ENCODE data around the gene NAV2. TPM values are rescaled to one million over a fixed set of nuclear protein-coding genes. Genes with fewer than 3 reads are reported as not detected.

NAV2 gene
- total RNA-seq, 1 donor from 2014 or later: 50.8 TPM

DNA sequence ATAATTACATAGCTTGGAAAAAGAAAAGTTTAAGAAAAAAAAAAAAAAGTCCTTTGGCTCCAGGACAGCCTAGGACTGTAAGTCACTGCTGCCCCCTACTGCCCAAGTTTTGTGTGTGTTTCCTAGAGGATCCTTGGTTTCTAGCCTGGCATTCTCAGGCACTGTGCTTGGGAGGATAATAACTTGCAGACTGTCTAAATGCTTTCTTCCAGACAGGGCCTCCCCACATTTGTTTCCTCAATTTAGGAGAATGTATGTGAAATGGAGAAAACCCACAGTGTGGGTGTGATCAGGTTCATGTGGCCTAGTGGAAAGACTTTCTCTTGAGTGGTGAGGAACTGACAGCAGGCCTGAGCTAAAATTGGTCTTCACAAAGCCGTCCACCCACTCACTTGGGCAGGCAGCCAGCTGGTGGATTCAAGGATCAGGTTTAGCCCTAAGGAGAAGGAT is 191.0 kb downstream of the NAV2 start:
- no peak for DNase-seq (ENCODE audit: low spot score)
- intact Hi-C loops (cut with DNase I): loop anchor here (1.0 to 5.0 kb wide), 3 partner anchors 101 to 339 kb away; no protein-coding TSS in a partner anchor

DNA sequence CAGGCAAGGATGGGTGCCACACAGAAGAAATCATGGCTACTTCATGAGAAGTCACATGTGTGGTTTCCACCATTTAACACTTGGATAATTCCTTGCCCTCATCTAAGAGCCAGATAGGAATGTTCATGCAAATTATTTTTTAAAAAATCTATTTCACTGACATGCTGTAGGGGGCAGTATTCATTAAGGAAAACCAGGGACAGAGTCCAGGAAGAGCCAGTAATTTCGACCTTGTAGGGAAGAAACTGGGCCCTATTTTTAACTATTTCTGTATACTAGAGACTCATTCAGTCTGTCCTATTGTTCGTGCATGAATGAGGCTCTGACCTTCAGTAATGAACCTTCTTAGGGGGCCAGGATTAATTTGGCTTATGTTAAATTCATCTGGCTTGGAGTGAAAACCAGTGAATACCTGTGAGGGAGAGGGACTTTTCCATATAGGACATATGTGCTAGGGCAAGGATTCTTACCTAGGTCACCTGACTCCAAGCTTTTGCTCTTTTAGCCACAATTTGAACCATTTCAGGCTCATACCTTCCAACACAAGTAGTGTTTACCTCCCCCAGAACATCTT is 192.7 kb downstream of the NAV2 start:
- intact Hi-C loops (cut with DNase I): no loop called here
- no peak for DNase-seq (ENCODE audit: low spot score)

DNA sequence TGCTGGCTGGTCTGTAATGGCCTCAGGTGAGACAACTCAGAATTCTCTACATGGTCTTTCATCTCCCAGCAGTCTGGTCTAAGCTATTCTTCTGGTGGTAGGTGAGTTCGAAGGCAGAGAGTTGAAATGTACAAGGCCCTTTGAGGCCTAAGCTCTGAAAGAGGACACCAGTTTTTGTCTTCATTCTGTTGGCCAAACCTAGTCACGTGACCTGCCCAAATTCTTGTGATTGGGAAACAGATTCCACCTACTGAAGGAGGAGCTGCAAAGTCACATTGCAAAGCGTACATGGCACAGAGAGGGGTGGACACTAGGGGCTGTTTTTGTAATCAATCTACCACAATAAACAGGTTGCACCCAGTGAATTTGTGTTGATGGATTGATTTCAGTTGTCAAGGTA is 193.5 kb downstream of the NAV2 start:
- DNase-seq (ENCODE audit: low spot score): no peak
- intact Hi-C loops (cut with DNase I): no loop called here

DNA sequence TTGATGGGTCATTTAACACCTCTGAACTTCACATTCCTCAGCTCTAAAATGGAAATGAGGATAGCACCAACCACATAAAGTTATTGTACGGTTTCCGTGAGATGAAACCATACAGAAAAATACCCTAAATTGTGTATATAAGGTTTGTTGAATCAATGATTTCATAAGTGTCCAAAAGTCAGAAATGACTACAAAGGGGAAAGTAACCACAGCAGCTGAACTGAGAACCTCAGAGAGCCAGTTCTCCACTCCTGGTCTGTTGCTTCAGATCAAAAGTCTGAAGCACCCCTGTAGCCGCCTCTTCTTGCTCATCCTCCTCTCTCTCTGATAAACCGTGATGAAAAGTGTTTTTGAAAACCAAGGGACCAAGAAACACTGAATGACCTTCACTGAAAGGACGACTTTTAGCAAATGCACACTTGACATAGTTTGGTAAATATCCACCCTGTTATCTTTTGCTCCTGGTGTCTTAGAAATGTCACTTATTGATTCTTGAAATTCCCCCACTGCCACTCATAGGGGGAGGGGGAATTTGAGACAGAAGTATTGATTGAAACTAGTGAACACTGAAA is 194.5 kb downstream of the NAV2 start:
- DNase-seq (ENCODE audit: low spot score): no peak
- intact Hi-C loops (cut with DNase I): no loop called here

DNA sequence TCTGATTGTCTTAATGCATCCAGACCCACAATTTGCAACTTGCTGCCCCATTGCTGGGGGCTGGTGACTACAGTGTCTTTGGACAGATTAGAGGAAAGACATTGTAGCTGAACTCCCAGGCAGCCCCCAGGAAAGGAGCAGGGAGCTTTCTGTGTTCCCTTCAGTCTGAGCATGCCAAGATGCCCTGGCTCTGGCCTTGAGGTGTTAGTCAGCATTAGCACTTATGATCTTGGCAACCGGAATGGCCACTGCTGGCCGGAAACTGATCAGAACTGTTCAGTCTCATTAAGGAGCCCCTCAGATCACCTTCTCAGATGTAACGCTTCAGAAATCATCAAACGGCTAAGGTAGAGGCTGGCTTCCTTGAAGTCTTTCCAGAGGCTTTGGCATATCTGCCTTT is 195.2 kb downstream of the NAV2 start:
- no peak for DNase-seq (ENCODE audit: low spot score)
- intact Hi-C loops (cut with DNase I): no loop called here

DNA sequence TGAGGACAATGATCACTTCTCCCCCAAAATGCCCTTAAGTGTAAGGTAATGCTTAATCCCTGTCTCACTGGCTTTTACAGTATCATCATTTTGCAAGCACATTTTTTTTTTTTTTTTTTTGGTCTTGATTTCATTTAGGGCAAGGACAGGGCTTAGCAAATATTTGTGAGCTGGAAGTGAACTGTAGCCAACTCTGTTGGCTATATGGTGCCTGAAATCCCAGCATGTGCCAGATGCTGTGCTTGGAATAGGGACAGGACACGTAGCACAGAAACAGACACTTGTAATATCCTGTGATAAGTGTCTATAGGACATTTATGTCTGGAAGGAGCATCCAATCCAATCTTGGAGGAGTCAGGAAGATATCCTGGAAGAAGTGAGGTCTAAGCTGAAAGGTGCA is 198.3 kb downstream of the NAV2 start:
- DNase-seq (ENCODE audit: low spot score): no peak
- intact Hi-C loops (cut with DNase I): no loop called here

DNA sequence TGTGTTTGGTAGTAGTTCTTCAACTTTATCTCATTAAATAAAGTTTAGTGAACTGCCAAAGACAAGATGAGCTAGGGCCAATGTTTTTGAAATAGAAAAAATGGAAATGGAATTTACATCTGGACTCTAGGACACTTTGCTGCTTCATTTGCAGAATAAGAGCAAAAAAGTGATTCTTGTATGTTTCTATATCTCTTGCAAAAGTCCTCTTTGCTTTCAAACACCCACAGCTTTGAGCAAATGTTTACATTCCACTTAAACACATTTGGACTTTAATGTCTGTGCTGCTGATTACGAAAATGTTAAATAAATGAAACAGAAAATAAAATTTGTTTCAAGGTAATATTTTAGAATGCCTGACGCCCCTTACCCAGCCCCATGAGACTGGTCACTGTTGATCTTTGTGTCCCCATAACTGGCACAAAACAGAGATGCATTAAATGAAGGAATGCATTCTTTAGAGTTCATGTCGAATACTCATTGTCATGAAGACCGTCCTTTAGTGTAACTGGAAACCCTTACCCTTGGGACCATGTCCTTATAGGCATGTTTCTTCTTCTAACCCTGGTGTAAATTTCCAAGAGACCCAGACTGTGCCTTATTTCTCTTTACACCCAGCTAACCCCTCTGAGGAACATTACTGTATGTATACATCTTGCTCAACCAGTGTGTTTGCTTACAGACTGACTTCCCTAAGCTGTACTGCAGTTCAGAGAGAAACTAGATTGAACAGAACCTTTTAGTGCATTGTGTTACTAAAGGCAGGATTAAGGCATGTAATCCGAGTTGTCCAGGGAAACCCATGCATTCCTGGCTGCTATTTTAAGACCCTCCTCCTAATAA is 199.7 kb downstream of the NAV2 start:
- intact Hi-C loops (cut with DNase I): no loop called here
- no peak for DNase-seq (ENCODE audit: low spot score)

DNA sequence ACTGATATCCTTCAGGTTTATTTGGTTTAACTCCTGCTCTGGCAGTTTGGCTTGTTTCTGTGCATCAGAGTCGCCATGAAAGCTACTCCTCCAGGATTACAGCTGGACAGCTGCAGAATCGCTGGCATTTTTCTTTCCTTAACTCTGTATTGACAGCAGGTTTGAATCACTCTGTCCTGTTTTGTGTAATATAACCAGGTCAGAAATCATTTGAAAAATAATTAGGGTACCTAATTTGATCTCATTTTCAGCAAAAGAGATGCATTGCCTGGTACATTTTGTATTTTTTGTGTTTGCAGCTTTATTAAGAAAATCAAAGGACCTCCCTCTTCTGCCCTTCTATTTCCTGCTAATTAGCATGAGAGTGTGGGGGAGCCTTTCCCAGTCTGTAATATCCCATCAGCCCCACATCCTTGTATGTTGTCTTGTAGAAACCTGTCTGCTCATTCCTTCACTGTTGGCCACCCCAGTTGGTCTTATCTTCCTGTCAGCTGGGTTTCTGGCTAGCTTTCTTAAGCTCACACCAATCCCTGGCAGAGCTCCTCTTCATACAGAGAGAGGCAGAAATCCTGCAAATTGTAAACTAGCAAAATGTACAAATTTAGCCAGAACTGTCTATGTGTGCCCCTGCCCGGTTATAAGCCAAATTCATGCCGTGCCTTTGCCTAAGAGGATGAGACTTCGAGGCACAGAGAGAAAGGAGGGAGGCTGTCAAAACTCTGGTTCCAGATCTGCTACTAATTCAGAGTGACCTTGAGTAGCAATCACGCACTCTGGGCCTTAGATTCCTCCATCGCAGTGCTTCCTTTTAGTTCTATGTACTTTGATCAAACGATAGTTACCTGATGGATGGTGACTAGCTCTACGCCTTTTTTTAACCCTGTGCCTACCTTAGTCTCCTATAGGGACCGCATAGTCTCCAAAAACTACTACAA is 200.6 kb downstream of the NAV2 start:
- intact Hi-C loops (cut with DNase I): no loop called here
- DNase-seq (ENCODE audit: low spot score): no peak

DNA sequence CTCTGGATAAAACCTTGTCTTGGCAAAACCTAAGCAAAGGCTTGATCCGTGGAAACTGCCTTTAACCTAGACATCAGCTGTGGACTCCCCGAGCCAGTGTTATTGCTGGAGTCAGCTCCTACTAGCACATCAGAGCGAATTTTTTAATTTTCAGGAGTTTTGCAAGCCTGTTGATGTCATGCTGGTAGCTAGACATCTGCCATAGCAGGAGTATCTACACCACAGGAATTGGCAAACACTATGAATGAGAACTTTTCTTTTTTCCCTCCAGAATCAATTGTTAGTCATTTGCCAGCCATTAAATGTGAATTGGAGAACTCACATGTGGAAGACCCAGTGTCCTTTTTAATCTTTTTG is 201.2 kb downstream of the NAV2 start:
- intact Hi-C loops (cut with DNase I): no loop called here

DNA sequence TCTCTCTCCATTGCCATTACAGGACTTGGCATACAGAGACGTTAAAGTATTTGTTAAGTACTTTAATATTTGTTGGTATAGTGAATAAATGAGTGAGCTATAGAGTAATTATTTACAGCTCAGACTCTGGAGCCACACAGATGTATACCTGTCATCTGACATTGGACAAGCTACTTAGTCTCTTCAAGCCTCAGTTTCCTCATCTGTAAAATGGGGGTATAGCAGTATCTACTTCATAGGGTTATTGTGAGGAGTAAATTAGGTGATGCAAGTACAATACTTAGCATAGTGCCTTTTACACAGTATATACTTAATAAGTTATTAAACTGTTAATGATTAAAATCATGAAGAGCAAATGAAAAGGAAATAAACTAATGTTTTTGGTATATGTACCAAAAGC is 203.2 kb downstream of the NAV2 start:
- intact Hi-C loops (cut with DNase I): no loop called here

More for the DNA sequence above, 201.2 kb downstream of the NAV2 start:
- DNase-seq (ENCODE audit: low spot score): no peak

DNA sequence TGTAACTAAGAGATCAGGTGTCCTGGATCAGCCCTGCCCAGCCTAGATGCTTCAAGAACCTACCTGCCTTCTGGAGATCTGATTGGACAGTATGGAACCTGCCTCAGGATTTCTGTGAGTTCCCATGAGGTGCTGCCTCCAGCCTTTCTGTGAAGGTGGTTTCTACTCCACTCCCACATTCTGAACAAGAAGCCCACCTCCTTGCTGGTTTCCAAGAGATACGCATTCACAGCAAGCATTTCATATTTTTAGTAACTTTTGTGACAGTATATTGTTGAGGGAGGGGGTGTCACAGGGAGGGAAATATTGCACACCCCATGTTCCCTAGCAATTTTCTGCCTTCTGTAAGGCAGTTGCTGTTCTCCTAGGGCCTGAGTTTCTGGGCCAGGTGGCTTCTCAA is 204.4 kb downstream of the NAV2 start:
- no peak for DNase-seq (ENCODE audit: low spot score)
- intact Hi-C loops (cut with DNase I): no loop called here

More for the DNA sequence above, 203.2 kb downstream of the NAV2 start:
- no peak for DNase-seq (ENCODE audit: low spot score)

DNA sequence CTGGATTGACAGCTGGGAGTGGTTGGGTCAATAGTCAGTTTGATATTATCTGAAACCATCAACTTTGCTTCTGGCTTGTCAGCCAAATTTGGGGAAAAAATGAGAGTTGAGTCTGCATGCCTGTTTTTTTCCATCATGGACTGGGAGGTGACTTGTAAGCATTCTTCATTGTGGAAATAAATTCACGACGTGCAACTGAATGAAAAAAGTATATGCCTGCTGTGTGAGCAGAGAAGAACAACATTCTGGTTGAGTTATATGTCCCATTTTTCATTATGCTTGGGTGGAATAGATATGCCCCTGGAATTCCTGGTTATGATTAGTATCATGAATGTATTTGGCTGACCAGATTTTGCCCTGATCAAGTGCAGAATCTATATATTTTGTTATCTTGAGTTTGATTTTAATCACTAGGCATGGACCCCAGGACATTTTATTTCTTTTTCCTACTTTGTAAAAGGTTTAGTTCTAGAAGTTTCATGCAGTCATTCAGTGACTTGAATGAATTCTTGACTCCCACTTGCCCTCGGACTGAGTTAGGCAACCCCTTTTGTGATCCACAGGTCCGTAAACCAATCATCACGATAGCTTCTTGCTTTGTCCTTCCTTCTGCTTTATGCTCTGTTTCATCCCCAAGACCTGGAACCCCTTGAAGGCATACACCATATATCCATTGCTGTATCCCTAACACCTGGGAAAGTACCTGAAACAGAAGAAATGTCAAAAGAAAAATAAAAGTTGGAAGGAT is 205.8 kb downstream of the NAV2 start:
- intact Hi-C loops (cut with DNase I): no loop called here
- DNase-seq (ENCODE audit: low spot score): no peak

DNA sequence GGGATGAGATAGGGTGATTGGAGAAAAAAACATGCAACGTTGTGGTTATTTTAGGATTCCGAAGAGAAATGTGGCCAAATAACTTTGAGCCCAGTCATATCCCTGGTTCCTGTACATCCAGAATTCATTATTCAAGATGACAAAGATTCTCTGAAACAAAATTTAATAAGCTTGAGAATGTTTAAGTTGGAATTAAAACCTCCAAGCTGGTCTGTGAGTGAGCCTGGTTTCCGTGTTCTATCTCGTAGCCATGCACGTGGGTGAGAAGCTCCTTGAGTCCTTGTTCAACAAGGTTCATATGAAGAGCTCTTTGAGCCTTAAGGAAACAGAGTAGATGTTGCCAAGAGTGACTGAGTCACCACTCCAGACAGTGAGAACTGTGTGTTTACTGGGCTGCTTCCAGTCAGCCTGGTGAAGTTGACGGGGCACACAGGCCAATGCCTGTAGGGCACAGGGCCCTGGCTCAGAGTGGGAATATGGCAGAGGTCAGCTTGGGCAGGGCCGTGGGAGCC is 206.5 kb downstream of the NAV2 start:
- DNase-seq (ENCODE audit: low spot score): no peak
- intact Hi-C loops (cut with DNase I): no loop called here

DNA sequence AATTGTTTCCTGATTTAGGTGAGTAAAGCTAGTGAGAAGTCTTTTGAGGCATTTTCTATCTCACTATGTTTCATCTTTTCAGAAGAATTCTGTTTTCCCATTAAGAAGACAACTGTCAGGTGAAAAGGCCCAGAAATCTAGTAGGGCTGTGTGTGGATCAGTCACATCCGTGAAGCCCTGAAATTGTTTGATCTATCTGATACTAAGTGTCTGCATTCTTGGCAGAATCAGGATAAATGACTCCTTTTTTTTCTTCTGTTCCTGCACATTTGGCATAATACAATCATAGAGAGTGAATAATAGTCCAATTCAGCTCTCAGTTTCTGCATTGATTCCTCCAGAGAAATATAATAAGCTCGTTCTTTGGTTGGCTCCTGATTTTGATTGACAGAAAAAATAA is 208.3 kb downstream of the NAV2 start:
- no peak for DNase-seq (ENCODE audit: low spot score)
- intact Hi-C loops (cut with DNase I): no loop called here

DNA sequence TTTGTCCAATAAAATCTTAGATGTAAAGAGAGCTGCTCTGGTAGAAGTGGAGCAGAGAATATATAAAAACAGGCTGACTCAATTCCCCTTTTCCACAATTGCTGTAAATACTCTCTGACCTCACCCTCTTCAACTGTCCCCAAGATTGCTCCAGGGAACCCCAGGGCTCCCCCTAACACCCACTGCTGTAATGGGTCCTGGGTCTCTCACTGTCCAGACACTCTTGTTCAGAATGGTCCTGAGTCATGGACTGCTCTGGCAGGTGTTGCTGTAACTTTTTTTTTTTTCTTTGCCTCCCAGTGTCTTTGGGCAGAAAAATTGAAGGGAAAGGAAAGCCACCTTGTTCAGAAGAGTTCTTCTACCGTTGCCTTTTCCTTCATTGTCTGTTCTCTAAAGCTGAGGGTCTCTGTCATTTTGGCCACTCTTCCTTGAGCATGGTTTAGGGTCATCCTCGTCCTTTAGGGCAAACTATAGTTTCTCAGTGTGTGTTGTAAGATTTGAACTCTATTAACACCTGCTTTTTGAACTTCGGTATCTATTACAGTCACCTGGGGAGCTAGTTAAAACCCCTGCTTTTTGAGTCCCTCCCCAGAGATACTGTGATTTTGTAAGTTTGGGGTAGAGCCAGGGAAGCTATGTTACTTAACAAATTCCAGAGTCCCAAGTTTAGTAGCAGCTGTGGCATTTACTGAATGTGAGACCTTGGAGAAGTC is 209.5 kb downstream of the NAV2 start:
- intact Hi-C loops (cut with DNase I): no loop called here
- no peak for DNase-seq (ENCODE audit: low spot score)

DNA sequence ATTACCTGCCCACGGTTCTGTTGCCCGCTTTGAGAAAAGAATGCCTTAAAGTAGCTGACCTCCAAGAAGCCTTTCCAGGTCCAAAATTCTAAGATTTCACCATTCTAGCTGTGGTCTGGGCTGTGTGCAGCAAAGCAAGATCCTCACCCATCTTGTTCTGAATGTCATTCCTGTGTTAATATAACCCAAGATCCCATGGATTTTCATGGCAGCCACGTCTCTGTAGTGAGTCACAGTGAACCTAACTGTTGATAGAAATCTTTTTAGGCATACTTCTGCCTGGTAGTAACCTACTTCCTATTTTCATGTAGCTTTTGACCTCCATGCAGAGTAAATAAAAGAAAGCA is 210.0 kb downstream of the NAV2 start:
- no peak for DNase-seq (ENCODE audit: low spot score)
- intact Hi-C loops (cut with DNase I): no loop called here

DNA sequence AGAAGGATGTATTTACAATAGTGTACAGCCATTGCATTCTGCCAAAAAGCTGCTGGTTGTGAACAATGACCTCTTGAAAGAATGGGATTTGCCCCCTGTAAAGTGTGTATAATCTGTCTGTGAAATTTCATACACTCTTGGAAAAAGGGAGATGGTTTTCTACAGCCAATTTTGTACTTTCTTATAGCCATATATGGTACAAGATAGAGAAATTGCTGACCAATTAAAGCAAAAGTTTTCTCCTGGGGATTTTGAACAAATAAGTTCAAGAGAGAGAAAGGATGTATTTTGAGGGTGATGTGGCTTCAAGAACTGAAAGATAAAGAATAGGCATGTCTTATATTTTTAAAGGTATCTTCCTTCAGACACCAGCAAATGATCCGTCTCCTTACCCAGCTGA is 211.0 kb downstream of the NAV2 start:
- intact Hi-C loops (cut with DNase I): no loop called here
- DNase-seq (ENCODE audit: low spot score): no peak

DNA sequence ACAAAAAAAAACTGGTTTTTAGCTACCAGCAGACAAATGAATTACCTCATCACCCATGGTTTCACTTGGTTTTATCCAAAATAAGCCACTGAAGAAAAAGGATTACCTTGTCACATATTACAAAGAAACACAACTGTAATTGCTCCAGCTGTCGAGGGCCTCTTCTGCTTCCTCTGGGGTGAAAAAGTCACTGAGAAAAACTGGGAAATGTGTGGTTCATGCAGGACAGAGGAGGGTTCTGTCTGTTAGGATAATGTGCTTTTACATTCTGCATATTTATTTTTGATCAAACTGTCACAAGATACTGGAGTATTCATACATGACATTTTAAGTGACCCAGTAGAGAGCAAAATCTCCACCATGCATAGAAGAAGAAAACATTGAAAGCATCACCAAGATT is 211.7 kb downstream of the NAV2 start:
- DNase-seq (ENCODE audit: low spot score): no peak
- intact Hi-C loops (cut with DNase I): no loop called here

DNA sequence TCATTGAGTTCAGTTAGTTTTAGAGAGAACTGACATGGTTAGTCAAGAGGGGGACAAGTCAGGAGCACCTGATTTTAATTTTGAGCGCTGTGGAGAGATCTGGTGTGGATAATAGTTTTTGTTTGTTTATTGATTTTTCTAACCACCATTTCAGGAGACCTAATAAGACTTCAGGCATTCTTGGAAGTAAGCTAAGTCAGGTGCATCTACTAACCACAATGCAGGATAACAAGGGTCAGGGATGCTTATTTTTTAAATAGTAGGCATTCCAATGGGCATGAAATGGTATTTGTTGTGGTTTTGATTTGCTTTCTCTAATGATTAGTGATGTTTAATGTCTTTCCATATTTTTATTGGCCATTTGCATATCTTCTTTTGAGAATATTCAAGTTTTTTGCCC is 212.1 kb downstream of the NAV2 start:
- intact Hi-C loops (cut with DNase I): no loop called here
- no peak for DNase-seq (ENCODE audit: low spot score)

Data from cardiac septum (tissue), 1 donor.